Activated naive CD4-positive, alpha-beta T cell treated with anti-CD3 and anti-CD28 coated beads, Interleukin-2, amount 50 U/mL, for 16 hours (primary cell): ENCODE measurements around the gene ALDH8A1.

Source experiments
- DNase-seq: peaks from one replicate; pipeline ENCODE4 v3.0.0-alpha.2; 2020

The ALDH8A1 gene

GRCh38 chr6:134949927-134950326, at the start of gene ALDH8A1:
ALDH8A1 (minus strand) TSS chr6:134950101; CDS start chr6:134950053, 48 bp downstream.
- DNase-seq: no peak

- no peak for DNase-seq
These were observed 49.2 kb upstream of the ALDH8A1 start for GRCh38 chr6:134999107-134999506.

DNA sequence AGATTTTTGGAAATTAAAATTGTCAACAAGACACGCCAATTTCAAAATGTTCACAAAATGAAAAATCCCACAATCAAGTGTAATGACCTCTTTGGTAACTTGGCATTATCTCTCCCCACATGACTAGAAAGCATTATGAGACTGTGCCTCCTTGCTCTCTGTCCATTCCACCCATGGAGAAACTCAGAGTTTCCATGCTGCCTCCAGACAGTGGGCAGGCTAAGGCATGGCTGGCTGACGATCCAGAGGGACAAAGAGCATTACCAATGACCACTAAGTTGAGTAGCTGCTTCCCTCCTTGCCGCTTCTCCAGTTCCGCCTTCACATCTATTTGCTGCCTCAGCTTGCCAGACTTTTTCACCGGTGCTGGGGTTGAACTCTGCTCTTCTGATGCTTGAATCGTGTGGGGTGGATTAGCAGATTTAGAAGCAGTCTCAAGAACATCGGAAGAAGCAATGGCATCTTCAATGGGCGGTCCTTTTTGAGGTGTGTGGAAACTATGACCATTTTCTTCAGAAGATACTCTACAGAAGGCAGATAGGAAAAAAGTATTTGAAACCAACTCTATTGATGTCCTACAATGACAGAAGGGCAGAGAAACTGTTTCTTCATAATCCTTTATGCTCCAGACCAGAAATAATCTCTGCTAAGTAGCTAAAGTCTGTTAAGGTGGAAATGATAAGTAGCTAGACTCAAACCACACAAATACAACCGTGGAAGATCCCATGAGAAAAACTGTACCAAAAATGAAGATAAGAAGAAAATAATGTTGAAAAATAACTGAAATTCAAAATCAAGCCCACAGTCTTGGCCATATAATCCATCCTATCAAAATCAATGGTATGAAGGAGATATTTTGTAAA, 47.5 kb upstream of the ALDH8A1 start:
- DNase-seq: no peak

- no peak for DNase-seq
These were observed 45.6 kb upstream of the ALDH8A1 start for GRCh38 chr6:134995536-134995935.

- no peak for DNase-seq
These were observed 44.5 kb upstream of the ALDH8A1 start for GRCh38 chr6:134994431-134994830.

DNA sequence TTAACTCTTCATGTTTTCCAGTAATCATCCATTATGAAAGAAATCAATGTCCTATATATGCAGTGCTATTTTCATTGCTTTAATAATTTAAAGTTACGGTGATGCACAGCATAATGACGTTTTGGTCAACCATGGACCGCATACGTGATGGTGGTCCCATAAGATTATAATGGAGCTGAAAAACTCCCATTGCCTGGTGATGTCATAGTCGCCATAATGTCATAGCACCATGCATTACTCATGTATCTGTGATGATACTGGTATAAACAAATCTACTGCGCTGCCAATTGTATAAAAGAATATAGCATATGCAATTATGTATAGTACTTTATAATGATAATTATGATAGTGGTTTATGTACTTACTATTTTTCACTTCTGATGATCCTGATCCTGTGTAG, 42.3 kb upstream of the ALDH8A1 start:
- no peak for DNase-seq

- no peak for DNase-seq
These were observed 40.4 kb upstream of the ALDH8A1 start for GRCh38 chr6:134990262-134990661.

- no peak for DNase-seq
These were observed 34.9 kb upstream of the ALDH8A1 start for GRCh38 chr6:134984821-134985220.

GRCh38 chr6:134983823-134984222, 33.9 kb upstream of the ALDH8A1 start:
- DNase-seq: no peak

- no peak for DNase-seq
These were observed 32.3 kb upstream of the ALDH8A1 start for GRCh38 chr6:134982161-134982560.

DNA sequence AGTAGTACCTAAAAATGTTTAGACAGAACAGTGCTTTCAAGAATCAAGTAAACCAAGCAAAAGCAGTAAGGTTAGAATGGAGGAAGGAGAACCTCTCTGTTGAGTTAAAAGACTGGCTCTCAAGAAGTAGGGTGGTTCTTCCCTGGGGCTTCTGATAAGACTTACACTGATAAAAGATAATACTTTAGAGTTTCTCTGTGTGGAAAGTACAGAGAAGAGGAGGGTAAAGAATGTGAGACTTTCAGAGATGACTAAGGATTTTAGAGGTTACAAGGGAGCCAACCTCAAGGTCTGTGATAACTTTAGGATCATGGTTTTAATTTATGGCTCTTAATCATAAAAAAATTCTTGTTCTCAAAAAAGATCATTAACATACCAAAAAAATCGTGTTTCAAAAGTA, 30.9 kb upstream of the ALDH8A1 start:
- DNase-seq: no peak

DNA sequence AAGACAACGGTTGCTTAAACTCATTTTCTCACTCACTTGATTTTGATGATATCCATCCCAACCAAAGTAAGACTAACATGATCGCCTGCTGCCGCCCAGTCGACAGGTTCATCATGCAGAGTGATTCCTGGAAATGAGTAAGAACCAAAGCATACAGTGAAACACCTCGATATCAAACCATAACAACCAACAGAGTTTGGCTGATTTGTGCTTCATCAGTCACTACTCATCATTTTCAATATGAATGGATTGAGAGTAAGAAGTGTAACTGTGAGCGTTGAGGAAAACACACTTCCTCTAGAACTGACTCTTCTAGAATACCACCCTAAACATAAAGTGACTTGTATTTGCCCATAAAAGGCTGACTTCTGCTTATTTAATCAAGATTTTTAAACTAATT, 29.2 kb upstream of the ALDH8A1 start:
- peak; percentile 61 for DNase-seq

DNA sequence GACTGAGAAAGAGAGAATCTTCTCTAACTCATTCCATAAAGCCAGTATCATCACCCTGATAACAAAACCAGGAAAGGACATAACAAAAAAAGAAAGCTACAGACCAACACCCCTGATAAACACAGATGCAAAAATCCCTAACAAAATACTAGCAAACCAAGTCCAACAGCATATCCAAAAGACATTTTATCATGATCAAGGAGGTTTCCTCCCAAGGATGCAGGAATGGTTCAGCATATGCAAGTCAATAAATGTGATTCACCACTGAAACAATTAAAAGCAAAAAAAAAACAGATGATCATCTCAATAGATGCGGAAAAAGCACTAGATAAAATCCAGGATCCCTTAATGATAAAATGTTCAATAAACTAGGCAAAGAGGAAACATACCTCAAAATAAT, 24.5 kb upstream of the ALDH8A1 start:
- DNase-seq: no peak

DNA sequence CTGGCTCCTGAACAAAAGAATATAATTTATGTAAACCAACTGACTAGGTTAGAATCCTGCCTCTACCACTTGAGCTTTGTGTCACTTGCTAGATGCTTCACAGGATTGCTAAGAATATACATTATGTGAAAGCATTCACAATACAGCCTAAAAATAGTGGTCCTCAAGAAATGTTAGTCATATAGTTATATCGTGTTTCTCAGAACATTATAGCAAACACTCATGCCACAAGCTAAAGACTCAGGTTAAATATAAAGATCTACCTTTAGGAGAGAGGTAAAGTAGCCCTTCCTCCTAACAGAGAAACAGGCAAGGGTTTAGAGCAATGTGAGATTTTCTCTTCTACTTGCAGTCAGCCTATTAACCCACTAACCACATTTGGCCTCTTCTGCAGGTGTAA, 17.8 kb upstream of the ALDH8A1 start:
- no peak for DNase-seq

DNA sequence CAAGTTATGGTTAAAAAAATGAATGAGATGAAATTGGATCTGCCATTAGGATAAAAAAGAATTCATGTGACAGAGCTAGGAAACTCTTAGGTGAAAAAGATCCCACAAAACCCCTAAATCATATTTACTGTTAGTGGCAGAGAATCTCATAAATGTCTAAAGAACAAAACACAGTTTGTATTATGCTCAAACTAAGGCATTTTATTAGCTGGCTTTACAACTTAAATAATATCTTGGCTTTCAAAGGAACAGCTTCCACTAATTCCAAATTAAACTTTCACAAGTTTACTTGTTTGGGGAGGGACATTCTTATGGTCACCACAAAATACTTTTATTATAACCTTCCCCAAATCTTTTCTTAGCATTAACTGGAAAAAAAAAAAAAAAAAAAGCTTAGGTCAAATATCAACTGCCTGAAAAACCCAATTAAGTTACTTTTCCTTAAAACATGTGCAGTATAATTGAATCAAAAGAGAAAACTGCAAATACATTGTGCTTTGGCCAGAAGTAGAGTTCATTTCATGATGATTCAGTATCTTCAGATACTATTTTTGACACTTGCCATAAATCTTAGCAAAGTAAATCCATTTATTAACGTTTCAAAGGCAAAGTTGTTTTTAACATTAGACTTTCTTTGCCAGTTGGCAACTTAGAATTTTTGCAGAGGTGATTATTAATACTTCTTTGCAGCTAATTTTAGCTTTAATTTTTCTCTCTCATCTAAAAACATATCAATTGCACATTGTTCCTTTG, 14.7 kb upstream of the ALDH8A1 start:
- DNase-seq: no peak

GRCh38 chr6:134962421-134962820, 12.5 kb upstream of the ALDH8A1 start:
- DNase-seq: no peak

- no peak for DNase-seq
These were observed 11.5 kb upstream of the ALDH8A1 start for GRCh38 chr6:134961366-134961765.

DNA sequence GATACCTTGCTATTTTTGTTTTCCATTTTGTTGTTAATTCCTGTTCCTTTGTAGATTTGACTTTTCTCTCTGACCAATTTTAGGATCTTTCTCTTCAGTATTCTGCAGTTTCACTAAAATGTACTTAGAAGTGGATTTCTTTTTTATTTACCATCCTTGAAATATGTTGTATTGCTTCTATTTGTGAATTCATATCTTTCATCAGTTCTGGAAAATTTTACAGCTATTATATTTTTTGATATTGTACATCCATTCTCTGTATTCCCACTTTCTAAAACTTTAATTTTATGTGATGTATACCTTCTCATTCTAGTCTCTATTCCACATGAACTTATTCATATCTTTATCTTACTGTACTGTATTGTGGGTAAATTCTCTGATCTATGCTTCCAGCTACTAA, 9.7 kb upstream of the ALDH8A1 start:
- DNase-seq: no peak

GRCh38 chr6:134956676-134957075, 6.8 kb upstream of the ALDH8A1 start:
- DNase-seq: no peak

- no peak for DNase-seq
These were observed 6.1 kb upstream of the ALDH8A1 start for GRCh38 chr6:134956032-134956431.

GRCh38 chr6:134954272-134955000, 4.5 kb upstream of the ALDH8A1 start:
- DNase-seq: no peak

GRCh38 chr6:134951494-134952263, 1.8 kb upstream of the ALDH8A1 start:
- no peak for DNase-seq

- no peak for DNase-seq
These were observed 581 bp upstream of the ALDH8A1 start for GRCh38 chr6:134950482-134950881.
